GM12864 (cell line): ENCODE measurements around the gene IMMP2L.

Experiments
- DNase-seq: peaks from one replicate; pipeline ENCODE4 v3.0.0-alpha.2; 2011; ENCODE audit warnings: low read depth
- H3K4me3 ChIP-seq: 2 replicates; pipeline ENCODE4 v1.5.1; 2011; ENCODE audit warnings: mild to moderate bottlenecking, low read depth, low read length, control low read depth
- TF ChIP-seq, protein P1 (sequence below): IDR thresholded peaks from 2 replicates; pipeline ENCODE4 v1.5.1; 2011; ENCODE audit warnings: low read depth, mild to moderate bottlenecking, moderate library complexity, low read length, control low read depth, inconsistent platforms; ENCODE audit errors: missing control alignments

IMMP2L gene

DNA sequence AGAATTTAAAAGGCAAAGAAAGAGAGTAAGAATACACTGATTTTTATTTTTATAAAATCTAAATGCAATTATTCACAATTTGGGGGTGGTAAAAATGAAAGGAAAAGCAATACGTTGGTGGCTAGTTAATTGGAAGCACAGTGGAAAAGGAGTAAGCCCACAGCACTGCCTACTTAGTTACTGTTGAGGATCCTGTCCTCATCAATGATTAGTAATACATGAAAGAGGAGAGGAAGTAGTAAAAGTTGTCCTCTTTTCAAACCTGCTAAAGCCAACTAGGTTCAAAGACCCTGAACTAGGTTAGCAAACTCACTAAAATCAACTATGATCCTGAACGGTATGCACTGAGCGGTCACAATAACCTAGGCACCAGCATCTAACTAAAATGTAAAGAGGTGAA lies 524.1 kb downstream of the IMMP2L start:
- TF ChIP-seq, protein P1, sequence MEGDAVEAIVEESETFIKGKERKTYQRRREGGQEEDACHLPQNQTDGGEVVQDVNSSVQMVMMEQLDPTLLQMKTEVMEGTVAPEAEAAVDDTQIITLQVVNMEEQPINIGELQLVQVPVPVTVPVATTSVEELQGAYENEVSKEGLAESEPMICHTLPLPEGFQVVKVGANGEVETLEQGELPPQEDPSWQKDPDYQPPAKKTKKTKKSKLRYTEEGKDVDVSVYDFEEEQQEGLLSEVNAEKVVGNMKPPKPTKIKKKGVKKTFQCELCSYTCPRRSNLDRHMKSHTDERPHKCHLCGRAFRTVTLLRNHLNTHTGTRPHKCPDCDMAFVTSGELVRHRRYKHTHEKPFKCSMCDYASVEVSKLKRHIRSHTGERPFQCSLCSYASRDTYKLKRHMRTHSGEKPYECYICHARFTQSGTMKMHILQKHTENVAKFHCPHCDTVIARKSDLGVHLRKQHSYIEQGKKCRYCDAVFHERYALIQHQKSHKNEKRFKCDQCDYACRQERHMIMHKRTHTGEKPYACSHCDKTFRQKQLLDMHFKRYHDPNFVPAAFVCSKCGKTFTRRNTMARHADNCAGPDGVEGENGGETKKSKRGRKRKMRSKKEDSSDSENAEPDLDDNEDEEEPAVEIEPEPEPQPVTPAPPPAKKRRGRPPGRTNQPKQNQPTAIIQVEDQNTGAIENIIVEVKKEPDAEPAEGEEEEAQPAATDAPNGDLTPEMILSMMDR, result no peak
- no peak for DNase-seq
- no peak overlapping the region for H3K4me3 ChIP-seq

DNA sequence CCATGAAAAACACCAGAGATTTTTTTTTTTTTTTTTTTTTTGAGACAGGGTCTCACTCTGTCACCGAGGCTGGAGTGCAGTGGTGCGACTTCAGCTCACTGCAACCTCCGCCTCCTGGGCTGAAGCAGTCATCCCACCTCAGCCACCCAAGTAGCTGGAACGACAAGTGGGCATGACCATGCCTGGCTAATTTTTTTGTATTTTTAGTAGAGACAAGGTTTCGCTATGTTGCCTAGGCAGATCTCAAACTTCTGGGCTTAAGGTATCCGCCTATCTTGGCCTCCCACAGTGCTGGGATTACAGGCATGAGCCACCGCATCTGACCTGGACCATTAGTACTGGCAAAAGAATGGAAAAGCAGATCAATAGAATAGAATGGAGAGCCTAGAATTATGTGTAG lies 530.4 kb downstream of the IMMP2L start:
- TF ChIP-seq, protein P1, result no peak
- no peak overlapping the region for H3K4me3 ChIP-seq
- DNase-seq, result no peak

DNA sequence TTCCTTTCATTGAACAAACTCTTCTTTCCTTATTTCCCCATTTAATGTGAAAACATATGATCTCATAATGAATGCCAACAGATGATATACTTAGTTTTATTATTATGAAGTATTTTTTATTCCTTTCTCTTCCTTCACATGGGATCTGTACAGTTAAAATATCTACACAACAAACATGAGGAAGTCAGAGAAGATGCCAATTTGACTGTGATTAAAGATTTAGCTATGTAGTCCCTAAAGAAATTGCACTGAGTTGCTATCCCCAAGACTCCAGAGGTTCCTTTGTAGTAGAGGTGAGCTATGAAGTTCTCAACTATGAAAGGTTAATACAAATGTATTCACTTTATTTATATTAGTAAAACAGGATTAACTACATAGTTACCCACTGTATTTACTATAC lies 532.0 kb downstream of the IMMP2L start:
- no peak overlapping the region for H3K4me3 ChIP-seq
- TF ChIP-seq, protein P1, result no peak
- no peak for DNase-seq

DNA sequence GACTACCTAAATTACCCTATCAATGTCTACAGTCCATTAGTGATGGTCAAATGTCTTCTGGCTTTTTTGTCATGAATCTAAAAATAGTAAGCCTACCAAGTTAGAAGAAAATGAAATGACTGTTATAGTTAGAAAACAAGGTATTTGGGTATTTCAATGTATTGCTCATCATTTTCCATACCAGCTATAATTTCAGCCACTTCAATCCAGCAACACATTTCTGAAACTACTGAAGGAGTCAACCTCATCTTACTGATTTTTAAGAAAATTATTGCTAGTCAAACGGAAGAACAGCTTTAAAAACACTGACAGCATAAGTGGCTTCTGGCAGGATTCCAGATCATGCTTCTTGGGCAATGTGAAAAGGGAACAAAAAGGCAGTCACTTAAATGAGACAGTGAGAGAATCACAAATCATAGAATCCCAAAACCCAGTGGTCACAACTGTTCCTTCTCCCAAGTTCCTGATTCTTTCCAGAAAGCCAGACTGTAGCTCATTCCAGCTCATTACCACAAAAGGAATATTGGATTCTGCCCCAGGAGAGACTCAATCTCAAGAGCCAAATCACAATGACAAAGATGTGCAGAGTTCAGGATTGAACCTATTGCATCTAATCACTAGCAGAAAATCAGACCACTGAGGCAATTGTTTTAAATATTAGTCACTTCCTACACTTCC lies 532.6 kb downstream of the IMMP2L start:
- TF ChIP-seq, protein P1, result no peak
- no peak overlapping the region for H3K4me3 ChIP-seq
- no peak for DNase-seq

DNA sequence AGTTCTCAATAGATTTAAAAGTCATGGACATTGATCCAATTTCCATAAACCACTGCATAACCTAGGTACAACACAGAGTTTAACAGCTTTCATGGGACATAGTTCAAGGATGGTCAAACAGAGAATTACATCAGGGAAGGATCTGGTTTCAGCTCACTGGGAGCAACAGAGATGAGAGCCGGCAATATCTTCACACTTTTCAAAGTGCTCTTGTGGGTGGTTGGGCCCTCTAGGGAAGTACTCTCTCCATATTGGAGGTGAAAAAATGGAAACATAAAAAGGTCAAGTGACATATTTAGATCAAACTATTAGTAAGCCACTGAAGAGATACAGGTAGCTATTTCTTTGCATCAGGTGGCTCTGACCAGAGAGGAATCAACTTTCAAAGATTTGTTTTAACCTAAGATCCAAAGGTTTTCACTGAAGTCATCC lies 533.1 kb downstream of the IMMP2L start:
- TF ChIP-seq, protein P1, result no peak
- DNase-seq, result no peak
- no peak overlapping the region for H3K4me3 ChIP-seq

DNA sequence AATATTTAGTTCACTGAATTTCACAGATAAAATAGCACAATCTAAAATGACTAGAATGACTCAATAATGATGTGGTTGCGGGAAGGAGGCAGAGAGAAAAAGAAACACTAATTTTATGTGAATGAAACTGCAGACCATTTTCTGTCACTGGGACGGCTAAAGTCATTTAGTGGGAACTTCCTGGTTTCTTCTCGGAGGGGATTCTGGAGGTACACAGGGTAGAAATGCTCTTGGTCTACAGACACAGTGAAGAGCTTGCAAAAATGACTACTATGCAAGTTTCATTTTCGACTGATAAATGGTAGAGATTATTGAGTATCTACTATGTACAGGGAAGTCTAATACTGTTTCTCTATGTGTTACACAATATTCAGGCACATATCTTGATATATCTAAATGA lies 534.9 kb downstream of the IMMP2L start:
- DNase-seq, result no peak

More for the DNA sequence above, 534.9 kb downstream of the IMMP2L start:
- TF ChIP-seq, protein P1, result no peak
- H3K4me3 ChIP-seq, result no peak overlapping the region
